ENCODE data around the gene BRPF1. TPM values are rescaled to one million over a fixed set of nuclear protein-coding genes. Genes with fewer than 3 reads are reported as not detected.

Gene BRPF1
- 12.7 and 13.4 TPM in 2 replicates for total RNA-seq
- polyA plus RNA-seq (2012): 11.5 TPM

- DNase-seq (ENCODE audit: low read depth): peak; percentile 99
Observed at GRCh38 chr3:9731206-9732079, at the start of gene BRPF1. TSS of gene BRPF1 (plus strand) at chr3:9731735. CDS start at chr3:9734141, 2,406 bp downstream.

- no peak for DNase-seq (ENCODE audit: low read depth)
Observed at GRCh38 chr3:9682096-9682495, 49.4 kb upstream of the BRPF1 start.

GRCh38 chr3:9683426-9683825 is 48.1 kb upstream of the BRPF1 start:
- DNase-seq (ENCODE audit: low read depth): no peak

- no peak for DNase-seq (ENCODE audit: low read depth)
Observed at GRCh38 chr3:9685216-9686049, 46.1 kb upstream of the BRPF1 start.

- DNase-seq (ENCODE audit: low read depth): no peak
Observed at GRCh38 chr3:9686050-9686550, 45.4 kb upstream of the BRPF1 start.

GRCh38 chr3:9686703-9687102 is 44.8 kb upstream of the BRPF1 start:
- no peak for DNase-seq (ENCODE audit: low read depth)

- no peak for DNase-seq (ENCODE audit: low read depth)
Observed at GRCh38 chr3:9687514-9687913, 44.0 kb upstream of the BRPF1 start.

- DNase-seq (ENCODE audit: low read depth): no peak
Observed at GRCh38 chr3:9688961-9689360, 42.6 kb upstream of the BRPF1 start.

- no peak for DNase-seq (ENCODE audit: low read depth)
Observed at GRCh38 chr3:9689757-9690156, 41.8 kb upstream of the BRPF1 start.

- DNase-seq (ENCODE audit: low read depth): peak; percentile 58
Observed at GRCh38 chr3:9690451-9691450, 40.8 kb upstream of the BRPF1 start.

- no peak for DNase-seq (ENCODE audit: low read depth)
Observed at GRCh38 chr3:9691636-9692035, 39.9 kb upstream of the BRPF1 start.

- no peak for DNase-seq (ENCODE audit: low read depth)
Observed at GRCh38 chr3:9692416-9692815, 39.1 kb upstream of the BRPF1 start.

- peak; percentile 84 for DNase-seq (ENCODE audit: low read depth)
Observed at GRCh38 chr3:9695345-9695744, 36.2 kb upstream of the BRPF1 start.

GRCh38 chr3:9695746-9696145 is 35.8 kb upstream of the BRPF1 start:
- DNase-seq (ENCODE audit: low read depth): no peak

GRCh38 chr3:9696480-9697220 is 34.9 kb upstream of the BRPF1 start:
- DNase-seq (ENCODE audit: low read depth): no peak

- DNase-seq (ENCODE audit: low read depth): no peak
Observed at GRCh38 chr3:9697892-9698291, 33.6 kb upstream of the BRPF1 start.

GRCh38 chr3:9698293-9698692 is 33.2 kb upstream of the BRPF1 start:
- DNase-seq (ENCODE audit: low read depth): no peak

GRCh38 chr3:9700536-9700935 is 31.0 kb upstream of the BRPF1 start:
- DNase-seq (ENCODE audit: low read depth): no peak

GRCh38 chr3:9701006-9701405 is 30.5 kb upstream of the BRPF1 start:
- DNase-seq (ENCODE audit: low read depth): no peak

GRCh38 chr3:9701711-9702110 is 29.8 kb upstream of the BRPF1 start:
- no peak for DNase-seq (ENCODE audit: low read depth)

All from myocyte (in vitro differentiated cells).